Inferior parietal cortex (tissue), 1 donor: ENCODE data around the gene OSBPL2.

Experiments
- DNase-seq: peaks from one replicate; pipeline ENCODE4 v3.0.0-alpha.2; 2016; ENCODE audit errors: extremely low spot score

The OSBPL2 gene

DNA sequence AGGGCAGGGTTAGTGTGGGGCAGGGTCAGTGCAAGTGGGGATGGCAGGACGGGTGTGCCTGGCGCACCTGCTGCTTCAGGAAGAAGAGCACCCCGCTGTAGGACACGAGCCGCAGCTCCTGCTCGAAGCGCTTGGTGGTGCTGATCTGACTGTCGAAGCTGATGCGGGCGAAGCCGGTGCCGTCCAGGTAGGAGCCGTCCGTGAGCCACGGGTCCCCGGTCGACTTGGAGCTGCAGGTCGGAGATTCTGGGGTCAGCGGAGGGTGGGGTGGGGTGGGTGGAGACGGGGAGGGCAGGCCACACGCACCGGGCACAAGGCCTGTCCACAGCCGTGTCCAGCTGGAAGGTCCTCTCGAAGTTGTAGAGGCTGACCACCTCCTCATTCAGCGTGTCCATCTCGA lies 74.7 kb downstream of the OSBPL2 start:
- DNase-seq, result no peak

DNA sequence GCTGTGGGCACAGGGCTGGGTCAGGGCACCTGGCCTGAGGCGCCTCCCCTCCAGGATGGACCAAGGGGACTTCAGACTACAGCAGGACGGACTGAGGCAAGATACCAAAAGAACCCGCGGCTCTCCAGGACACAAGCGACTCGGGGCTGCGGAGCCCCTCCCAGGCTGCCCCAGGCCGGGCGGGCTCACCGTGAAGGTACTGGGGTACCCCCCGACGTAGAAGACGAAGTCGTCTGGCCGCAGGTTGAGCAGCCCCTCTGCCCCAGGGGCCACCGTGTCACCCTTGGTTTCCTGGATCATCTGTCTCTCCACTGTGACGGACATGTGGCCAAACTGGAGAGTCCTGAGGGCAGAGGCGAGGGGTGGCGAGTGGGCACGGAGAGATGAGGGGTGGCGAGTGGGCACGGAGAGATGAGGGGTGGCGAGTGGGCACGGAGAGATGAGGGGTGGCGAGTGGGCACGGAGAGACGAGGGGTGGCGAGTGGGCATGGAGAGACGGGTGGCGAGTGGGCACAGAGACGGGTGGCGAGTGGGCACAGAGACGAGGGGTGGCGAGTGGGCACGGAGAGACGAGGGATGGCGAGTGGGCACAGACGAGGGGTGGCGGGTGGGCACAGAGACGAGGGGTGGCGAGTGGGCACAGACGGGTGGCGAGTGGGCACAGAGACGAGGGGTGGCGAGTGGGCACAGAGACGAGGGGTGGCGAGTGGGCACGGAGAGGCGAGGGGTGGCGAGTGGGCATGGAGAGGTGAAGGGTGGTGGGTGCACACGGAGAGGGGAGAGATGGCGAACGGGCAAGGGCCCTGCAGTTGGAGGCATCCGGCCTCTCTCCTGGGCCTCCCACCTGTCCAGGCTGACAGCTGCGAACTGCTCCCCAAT lies 75.4 kb downstream of the OSBPL2 start:
- no peak for DNase-seq

GRCh38 chr20:62314339-62314638 lies 76.0 kb downstream of the OSBPL2 start:
- no peak for DNase-seq

DNA sequence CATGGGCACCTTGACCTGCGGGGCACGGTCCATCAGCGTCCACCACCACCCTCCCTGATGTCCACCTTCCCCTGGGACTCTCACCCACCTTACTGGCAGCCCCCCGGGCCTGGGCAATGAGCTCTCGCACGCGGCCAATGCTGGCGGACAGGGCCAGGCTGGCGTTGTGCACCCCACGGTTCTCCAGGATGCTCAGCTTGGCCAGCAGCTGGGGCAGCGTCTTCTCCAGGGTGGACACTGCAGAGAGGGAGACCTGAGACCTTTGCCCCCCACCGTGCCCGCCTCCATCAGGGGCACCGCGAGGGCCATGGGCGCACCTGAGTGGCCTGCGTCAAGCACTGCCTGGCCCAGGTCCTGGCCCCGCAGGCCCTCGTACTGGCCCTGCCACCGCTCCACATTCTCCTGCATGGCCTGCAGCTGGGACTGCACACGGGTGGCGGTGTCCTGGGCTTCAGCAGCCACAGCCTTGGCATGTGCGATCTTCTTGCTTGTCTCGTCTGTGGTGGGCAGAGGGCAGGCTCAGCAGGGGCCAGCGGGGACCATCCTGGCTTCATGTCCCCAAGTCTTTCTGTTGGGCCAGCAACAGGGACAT lies 76.5 kb downstream of the OSBPL2 start:
- no peak for DNase-seq

DNA sequence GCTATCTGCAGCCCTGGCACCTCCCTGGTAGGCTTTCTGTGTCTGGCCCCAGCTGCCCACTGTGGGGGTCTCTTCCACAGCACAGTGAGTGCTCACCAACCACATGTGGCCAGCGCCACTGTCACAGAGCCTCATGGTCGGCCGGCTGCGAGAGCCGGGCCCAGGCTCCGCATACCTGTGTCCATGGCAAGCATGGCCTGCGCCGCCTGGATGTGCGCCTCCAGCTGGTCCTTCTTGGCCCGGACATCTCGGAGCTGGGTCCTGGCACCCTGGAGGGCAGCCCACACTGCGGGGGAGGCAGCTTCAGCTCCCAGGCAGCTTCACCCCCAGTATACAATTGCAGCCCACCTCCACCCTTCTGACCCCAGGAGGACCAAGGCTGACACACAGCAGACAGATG lies 77.5 kb downstream of the OSBPL2 start:
- DNase-seq, result no peak

- no peak for DNase-seq
Observed at GRCh38 chr20:62316331-62317166, 78.2 kb downstream of the OSBPL2 start.

GRCh38 chr20:62317167-62317655 lies 78.9 kb downstream of the OSBPL2 start:
- DNase-seq, result no peak

DNA sequence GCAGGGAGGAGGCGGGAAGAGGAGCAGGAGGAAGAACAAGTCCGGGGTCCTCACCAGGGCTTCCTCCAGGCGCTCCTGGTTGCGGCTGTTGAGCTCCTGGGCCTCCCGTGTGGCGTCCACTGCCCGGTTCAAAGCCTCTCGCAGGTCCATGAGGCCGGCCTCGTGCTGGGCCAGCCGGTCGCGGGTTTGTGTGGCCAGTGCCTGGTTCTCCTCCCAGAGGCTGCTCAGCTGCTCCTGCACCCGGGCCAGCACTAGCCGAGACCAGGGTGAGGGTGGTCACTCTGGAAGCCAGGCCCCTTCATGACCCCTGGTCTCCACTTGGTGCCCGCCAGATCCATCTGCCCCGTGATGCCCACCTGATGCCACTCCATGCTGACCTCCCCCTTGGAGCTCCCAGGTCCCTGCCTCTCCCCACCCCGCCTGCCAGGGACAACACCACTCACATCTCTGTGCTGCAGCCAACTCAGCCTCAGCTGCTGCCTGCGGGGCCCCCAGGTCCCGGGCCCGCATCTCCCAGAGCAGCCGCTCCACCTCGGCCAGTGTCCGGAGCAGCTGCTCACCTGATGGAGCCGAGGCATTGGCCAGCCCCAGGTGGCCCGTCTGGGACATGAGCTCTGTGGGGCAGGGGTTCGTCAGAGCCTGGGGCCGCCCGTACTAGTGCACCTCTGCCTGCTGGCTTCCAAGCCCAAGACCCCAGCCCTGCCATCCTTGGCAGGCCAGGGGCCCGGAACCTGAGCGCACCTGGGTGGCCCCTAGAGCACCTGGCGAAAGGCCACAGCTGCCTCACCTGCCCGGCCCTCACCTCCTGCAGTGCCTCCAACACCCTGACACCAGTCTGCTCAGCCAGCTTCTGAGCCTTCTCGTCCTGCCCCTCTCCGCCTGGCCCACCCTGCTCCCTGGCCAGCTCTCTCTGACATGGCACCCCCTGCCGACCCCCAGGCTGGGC lies 80.4 kb downstream of the OSBPL2 start:
- DNase-seq, result no peak

- DNase-seq, result no peak
Observed at GRCh38 chr20:62319346-62319909, 81.1 kb downstream of the OSBPL2 start.

GRCh38 chr20:62320581-62321354 lies 82.4 kb downstream of the OSBPL2 start:
- DNase-seq, result no peak

DNA sequence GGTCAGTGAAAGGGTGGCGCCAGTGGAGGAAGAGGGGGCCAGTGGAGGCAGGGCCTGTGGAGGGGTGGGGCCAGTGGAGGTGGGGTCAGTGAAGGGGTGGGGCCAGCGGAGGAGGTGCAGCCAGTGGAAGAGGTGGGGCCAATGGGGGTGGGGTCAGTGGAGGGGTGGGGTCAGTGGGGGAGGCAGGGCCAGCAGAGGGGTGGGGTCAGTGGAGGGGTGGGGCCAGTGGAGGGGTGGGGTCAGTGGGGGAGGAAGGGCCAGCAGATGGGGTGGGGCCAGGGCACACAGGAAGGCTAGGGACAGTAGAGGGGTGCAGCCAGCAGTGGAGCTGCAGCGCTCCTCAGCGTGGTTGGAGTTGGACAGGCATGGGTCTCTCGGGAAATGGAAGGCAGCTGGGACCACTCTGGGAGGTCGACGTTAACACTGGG lies 83.2 kb downstream of the OSBPL2 start:
- no peak for DNase-seq

DNA sequence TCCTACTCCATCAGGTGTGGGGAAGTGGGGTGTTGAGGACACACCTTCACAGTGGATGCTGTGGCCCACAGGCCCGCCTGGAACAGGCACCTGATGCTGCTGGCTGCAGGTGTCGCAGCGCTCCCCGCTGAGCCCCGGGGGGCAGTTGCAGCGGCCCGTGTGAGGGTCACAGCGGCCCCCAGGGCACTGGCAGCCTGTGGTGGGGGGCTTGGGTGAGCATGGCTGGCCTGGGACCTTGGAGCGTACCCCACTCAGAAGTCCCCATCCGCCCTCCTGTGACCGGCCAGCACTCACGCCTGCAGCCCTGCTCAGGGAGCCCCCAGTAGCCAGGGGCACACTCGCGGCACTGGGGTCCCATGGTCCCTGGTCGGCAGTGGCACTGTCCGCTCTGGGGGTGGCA lies 83.7 kb downstream of the OSBPL2 start:
- no peak for DNase-seq

GRCh38 chr20:62322492-62323041 lies 84.2 kb downstream of the OSBPL2 start:
- no peak for DNase-seq

DNA sequence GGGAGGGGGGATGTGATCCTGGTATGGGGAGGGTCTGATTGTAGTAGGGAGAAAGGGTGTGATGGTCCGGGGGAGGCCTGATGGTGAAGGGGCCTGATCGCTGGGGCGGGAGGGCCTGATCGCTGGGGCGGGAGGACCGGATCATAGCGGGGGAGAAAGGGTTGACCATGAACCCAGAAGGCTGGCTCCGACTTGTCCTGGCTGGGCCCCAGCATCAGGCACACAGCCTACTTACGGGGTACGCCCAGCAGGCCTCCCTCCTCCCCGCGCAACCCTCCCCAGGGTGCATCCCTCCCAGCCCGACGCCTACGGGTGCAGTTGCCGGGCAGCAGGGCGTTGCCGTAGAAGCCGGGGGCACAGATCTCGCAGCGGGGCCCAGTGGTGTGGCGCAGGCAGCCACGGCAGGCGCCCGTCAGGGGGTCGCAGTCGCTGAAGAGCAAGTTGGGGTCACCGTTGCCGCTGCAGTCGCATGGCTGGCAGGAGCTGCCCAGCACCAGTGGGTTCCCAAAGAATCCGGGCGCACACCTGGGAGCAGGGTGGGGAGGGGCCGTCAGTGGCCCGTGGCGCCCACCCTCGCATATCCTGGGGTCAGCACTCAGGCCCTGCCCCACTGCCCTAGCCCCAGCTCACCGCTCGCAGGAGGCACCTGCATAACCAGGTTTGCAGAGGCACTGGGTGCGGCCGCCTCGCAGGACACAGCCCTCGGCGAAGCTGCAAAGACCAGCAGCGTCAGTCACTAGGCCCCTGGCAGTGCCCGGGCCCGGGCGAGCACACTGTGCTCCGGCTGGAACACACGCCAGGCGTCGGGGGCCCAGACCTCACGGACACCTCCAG lies 85.0 kb downstream of the OSBPL2 start:
- DNase-seq, result no peak

DNA sequence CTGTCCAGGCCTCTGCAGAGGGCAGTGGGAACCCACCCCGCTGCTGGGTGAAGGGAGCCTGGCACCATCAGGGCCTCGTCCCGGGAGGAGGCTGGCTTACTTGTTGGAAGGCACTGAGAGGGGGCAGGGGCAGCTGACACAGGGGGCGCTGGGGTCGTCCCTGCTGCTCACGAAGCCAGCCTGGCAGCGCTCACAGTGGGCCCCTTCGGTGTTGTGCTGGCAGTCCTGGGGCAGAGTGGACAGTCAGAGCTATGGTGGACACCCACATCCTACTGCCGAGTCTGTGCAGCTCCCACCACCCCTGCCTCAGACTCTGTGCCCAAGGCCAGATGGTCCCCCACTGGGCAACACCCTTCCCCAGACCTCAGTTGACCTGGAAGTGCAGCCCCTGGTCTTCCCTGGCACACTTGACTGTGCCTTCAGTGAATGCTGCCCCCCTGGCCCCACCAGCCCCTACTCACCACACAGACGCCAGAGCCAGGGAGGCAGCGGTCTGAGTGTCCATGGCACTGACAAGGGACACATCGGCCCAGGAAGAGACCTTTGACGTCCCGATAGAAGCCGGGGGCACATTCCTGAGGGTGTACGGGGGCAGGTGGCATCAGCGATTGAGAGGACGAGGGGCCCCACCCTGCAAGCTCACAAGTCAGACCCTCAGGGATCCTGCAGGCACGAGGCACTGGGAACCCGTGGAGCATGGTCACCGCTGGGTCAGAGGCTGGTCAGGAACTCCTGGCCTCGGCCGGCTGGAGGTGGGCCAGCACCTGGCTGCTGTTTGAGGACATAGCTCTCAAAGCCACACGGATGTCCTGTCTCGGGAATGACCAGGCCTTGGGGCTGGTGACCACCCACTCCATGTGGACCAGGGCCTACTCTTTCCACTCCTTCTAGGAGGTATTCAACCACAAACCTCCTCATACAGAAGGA lies 85.9 kb downstream of the OSBPL2 start:
- DNase-seq, result no peak

- DNase-seq, result no peak
Observed at GRCh38 chr20:62325172-62325905, 87.0 kb downstream of the OSBPL2 start.

DNA sequence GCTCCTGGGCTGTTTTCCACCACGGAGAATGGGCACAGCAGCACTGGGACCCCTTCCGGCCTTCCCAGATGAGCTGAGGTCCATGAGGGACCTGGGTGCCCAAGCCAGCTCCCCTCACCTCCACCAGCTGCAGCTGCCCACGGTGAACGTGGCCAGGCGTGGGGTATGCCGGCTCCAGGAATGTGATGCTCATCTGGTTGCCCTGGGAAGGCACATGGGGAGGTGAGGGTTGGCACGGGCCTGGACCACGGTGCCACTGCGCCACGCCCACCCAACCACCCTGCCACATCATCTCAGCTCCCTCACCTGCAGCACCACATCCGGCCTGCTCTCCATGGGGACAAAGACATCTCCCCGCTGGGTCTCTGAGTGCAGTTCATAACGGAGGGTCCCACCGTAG lies 88.2 kb downstream of the OSBPL2 start:
- no peak for DNase-seq
